ENCODE results near the gene SLC30A5. TPM values are rescaled to one million over a fixed set of nuclear protein-coding genes. Genes with fewer than 3 reads are reported as not detected.

Gene SLC30A5
- total and polyA plus RNA-seq, 9 of the 15 experiments (the other 6 are each of a cell fraction or from before 2014, with no cell fraction given) = 22.9 to 86.8 (median 62.5) TPM

DNA sequence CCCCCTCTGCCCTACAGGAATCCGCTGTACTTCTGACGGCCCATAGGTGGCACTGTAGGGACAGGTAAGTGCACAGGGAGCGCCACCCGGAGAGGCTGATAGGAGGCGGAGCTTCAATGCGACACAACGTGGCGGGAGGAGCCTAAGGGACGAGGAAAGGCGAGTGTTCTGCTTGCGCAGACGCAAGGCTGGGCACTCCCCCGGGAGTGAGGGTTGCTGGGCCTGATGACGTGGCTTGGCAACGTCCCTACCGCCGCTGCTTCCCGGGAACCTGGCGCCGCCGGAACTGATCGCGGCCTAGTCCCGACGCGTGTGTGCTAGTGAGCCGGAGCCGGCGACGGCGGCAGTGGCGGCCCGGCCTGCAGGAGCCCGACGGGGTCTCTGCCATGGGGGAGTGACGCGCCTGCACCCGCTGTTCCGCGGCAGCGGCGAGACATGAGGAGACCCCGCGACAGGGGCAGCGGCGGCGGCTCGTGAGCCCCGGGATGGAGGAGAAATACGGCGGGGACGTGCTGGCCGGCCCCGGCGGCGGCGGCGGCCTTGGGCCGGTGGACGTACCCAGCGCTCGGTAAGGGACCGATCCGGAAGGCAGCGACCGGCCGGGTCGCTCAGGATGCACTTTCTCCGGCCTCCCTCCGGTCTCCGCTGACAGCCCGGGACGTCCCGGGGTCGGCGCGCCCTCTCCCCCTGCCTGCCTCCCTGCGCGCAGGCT, at the start of gene SLC30A5 (continued):
- no peak for TF ChIP-seq WHSC1 (IDR thresholded peaks at IDR 0.05; ENCODE audit: low read length)
- peak; percentile 49; the same call in 1 of the 2 replicates for TF ChIP-seq SMARCA4 (IDR thresholded peaks at IDR 0.05)
- TF ChIP-seq, protein P1, sequence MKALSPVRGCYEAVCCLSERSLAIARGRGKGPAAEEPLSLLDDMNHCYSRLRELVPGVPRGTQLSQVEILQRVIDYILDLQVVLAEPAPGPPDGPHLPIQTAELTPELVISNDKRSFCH (CRISPR knock-in tag; IDR thresholded peaks at IDR 0.05) = no peak
- TF ChIP-seq, protein P1 (tag; IDR thresholded peaks at IDR 0.05) = 0 out of 2 replicates have a peak, but pooled peaks have one; percentile 28
- peak; percentile 86 to 87 for TF ChIP-seq RAD21 (CRISPR knock-in tag; conservative IDR thresholded peaks at IDR 0.05 in 1 of 2, IDR thresholded peaks at IDR 0.05 in 1 of 2)
- peak; percentile 70 for TF ChIP-seq FOXP1 (CRISPR knock-in tag; IDR thresholded peaks at IDR 0.05)
- TF ChIP-seq, protein P2, sequence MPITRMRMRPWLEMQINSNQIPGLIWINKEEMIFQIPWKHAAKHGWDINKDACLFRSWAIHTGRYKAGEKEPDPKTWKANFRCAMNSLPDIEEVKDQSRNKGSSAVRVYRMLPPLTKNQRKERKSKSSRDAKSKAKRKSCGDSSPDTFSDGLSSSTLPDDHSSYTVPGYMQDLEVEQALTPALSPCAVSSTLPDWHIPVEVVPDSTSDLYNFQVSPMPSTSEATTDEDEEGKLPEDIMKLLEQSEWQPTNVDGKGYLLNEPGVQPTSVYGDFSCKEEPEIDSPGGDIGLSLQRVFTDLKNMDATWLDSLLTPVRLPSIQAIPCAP (CRISPR knock-in tag; IDR thresholded peaks at IDR 0.05; ENCODE audit: borderline replicate concordance) = no peak
- no peak for TF ChIP-seq ZNF668 (CRISPR knock-in tag; IDR thresholded peaks at IDR 0.05)
- peak; percentile 89; the same call in 1 of the 2 replicates for TF ChIP-seq MTA3 (IDR thresholded peaks at IDR 0.05; ENCODE audit: borderline replicate concordance)
- no peak for TF ChIP-seq EZH2 (IDR thresholded peaks at IDR 0.05; ENCODE audit: borderline replicate concordance, low read depth, low read length)
- no peak for TF ChIP-seq FOXA1 (IDR thresholded peaks at IDR 0.05; ENCODE audit: borderline replicate concordance)
- peak; percentile 82; the same call in 1 of the 2 replicates for TF ChIP-seq XRCC5 (IDR thresholded peaks at IDR 0.05; ENCODE audit: low read depth, low read length)
- TF ChIP-seq ESRRA (IDR thresholded peaks at IDR 0.05; ENCODE audit: borderline replicate concordance, low read depth) = no peak; the same call in none of the 2 replicates
- no peak for TF ChIP-seq SP2 (IDR thresholded peaks at IDR 0.05; ENCODE audit: extremely low read depth, low read depth, low read length, poor library complexity, severe bottlenecking)
- TF ChIP-seq, protein P3, sequence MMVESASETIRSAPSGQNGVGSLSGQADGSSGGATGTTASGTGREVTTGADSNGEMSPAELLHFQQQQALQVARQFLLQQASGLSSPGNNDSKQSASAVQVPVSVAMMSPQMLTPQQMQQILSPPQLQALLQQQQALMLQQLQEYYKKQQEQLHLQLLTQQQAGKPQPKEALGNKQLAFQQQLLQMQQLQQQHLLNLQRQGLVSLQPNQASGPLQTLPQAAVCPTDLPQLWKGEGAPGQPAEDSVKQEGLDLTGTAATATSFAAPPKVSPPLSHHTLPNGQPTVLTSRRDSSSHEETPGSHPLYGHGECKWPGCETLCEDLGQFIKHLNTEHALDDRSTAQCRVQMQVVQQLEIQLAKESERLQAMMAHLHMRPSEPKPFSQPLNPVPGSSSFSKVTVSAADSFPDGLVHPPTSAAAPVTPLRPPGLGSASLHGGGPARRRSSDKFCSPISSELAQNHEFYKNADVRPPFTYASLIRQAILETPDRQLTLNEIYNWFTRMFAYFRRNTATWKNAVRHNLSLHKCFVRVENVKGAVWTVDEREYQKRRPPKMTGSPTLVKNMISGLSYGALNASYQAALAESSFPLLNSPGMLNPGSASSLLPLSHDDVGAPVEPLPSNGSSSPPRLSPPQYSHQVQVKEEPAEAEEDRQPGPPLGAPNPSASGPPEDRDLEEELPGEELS (CRISPR knock-in tag; IDR thresholded peaks at IDR 0.05; ENCODE audit: borderline replicate concordance) = no peak
- TF ChIP-seq HDAC8 (tag; IDR thresholded peaks at IDR 0.05) = peak; percentile 78; the same call in 1 of the 2 replicates
- TF ChIP-seq, protein P4, sequence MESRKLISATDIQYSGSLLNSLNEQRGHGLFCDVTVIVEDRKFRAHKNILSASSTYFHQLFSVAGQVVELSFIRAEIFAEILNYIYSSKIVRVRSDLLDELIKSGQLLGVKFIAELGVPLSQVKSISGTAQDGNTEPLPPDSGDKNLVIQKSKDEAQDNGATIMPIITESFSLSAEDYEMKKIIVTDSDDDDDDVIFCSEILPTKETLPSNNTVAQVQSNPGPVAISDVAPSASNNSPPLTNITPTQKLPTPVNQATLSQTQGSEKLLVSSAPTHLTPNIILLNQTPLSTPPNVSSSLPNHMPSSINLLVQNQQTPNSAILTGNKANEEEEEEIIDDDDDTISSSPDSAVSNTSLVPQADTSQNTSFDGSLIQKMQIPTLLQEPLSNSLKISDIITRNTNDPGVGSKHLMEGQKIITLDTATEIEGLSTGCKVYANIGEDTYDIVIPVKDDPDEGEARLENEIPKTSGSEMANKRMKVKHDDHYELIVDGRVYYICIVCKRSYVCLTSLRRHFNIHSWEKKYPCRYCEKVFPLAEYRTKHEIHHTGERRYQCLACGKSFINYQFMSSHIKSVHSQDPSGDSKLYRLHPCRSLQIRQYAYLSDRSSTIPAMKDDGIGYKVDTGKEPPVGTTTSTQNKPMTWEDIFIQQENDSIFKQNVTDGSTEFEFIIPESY (CRISPR knock-in tag; IDR thresholded peaks at IDR 0.05) = peak; percentile 39; the same call in 1 of the 2 replicates
